HT-29 (cell line): ENCODE data around the gene CIAO3. TPM values are rescaled to one million over a fixed set of nuclear protein-coding genes. Genes with fewer than 3 reads are reported as not detected.
A peak's percentile ranks its signal among the peaks of the same experiment; 100 is the strongest.
"Not testable (repeated sequence)": the region's sequence is repeated elsewhere in the genome, so short reads cannot be mapped to it uniquely, and the experiment has no call there.

ENCODE experiments used
- DNase-seq: peaks from one replicate; pipeline ENCODE4 v3.0.0-alpha.2; 2015; ENCODE audit warnings: low spot score
- total RNA-seq: library from RNA; depleted of rRNA; stranded (reverse); fragments of >200 nt; shearing (Covaris generic); gene quantifications from 2 replicates; pipeline ENCODE4 v1.2.3, GENCODE V29; 2014

Gene CIAO3
- total RNA-seq, 1 experiment from 2014 or later = 80.0 TPM

DNA sequence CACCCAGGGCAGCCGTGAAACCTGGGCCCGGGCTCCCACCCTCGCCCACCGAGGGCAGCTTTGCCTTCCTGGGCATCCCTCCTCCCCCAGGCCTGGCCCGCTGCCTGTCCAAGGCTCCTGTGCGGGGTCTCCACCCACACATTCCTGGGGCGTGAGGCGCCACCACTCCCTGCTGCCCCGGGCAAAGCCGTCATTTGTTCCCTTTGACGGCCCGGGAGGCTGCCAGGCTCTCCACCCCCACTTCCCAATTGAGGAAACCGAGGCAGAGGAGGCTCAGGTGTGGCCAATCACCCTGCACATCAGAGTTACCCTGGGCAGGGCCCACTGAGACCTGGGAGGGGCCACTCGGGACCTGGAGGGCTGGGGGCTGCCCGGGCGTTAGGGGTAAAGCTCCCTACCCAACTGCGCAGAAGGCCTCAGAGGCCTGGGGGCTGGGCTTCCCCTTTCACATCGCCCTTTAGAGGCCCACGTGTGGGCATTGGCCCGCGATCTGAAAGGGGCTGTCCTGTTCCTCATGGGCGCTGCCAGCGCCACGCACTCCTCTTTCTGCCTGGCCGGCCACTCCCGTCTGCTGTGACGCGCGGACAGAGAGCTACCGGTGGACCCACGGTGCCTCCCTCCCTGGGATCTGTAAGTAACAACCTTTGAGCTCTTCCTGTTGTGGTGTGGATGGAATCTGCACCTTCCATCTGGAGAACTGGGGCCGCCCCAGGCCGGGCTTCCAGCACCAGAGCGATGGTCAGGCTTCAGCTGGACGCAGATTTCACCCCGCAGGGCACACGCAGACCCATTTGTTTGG is 19.9 kb upstream of the CIAO3 start, which contains the start of gene MSLN:
MSLN (plus strand) TSS at position 190 of the 799 bp plus-strand sequence. CDS start 1,947 bp downstream, outside the sequence.
- no peak for DNase-seq

DNA sequence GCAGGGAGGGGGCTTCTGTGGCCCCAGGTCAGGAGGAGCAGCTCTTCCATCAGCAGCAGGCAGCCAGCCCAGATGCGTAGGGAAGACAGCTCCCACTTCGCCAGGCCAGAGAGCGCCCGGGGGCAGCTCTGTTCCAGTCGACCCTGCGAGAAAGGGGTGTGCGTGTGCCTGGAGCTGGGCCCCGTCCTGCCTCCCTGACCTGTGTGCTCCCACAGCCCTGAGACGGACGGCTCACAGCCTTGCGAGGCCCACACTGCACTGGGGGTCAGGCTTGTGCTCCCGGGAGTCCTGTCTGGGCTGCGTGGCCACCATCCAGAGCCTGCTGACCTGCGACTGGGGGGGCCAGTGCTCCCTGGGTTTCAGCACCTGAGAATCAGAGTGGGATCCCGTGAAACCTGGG is 19.3 kb upstream of the CIAO3 start:
- DNase-seq = no peak

DNA sequence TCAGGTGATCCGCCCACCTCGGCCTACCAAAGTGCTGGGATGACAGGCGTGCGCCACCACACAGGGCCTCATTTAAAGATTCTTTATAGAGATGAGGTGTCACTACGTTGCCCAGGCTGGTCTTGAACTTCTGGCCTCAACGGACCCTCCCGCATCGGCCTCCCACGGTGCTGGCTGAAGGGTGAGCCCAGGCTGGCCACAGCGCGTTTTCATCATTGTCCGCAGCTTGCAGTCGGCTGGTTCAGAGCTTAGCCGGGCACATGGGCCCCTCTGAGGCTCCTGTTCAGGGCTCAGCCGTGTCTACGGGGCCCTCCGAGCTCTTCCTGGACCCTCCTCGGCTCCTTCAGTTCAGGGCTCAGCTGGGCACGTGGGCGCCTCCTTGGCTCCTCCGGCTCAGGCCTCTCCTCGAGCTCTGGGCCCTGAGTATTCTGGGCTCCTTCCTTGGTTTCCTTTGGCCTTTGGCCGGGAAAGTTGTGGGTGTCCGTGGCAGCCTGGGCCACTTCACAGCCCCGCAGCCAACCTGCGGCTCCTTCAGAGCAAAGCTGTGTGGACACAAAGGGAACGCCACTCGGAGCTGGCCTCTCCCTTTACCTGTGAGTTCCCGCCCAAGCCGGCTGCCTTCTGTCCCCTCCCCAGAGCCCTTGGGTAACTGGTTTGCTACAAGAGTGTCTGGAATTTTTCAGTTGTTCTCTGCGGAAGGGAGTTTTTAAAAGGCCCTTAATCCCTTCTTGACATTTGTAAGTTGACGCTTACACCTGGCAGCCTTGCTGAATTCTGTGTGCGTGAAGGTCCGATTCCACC is 18.5 kb upstream of the CIAO3 start:
- DNase-seq = peak; percentile 56

DNA sequence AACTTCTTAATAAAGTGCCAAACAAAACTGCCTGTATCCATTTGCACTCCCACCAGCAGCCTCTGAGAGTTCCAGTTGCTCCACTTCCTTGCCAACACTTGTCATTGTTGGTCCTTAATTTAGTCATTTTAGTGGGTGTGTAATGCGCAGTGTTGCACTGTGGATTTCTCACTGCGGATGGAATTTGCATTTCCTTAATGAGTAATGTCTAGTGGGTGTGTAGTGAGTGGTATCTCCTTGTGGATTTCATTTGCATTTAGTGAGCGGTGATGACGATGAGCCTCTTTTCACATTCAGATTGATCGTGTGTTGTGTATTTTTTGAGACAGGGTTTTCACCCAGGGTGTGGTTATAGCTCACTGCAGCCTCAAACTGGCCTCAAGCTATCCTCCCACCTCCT is 15.6 kb upstream of the CIAO3 start:
- no peak for DNase-seq

DNA sequence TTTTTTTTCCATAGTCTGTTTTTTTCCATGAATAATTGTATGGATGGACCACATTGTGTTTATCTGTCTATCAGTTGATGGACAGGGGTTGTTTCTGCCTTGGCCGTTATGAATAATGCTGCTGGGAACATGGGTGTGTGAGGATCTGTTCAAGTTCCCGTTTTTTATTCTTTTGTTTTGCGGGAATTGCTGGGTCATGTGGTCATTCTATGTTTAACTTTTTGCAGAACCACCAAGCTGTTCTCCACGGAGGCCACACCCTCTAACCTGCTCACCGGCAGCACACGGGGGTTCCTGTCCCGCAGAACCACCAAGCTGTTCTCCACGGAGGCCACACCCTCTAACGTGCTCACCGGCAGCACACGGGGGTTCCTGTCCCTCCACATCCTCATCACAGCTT is 13.9 kb upstream of the CIAO3 start:
- DNase-seq = no peak

DNA sequence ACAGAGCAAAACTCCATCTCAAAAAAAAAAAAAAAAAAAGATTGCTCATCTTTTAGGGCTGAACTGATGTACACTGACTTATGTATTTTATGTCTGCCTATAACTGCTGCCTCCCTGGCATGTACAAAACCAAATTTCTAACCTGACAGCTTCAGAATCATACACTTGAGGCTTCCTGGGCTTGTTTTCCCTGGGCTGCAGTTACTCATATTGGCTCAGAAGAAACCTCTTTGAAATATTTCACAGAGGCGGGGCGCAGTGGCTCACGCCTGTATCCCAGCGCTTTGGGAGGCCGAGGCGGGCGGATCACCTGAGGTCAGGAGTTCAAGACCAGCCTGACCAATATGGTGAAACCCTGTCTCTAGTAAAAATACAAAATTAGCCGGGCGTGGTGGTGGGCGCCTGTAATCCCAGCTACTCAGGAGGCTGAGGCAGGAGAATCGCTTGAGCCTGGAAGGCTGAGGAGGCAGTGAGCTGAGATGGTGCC is 13.4 kb upstream of the CIAO3 start:
- DNase-seq = not testable (repeated sequence)

DNA sequence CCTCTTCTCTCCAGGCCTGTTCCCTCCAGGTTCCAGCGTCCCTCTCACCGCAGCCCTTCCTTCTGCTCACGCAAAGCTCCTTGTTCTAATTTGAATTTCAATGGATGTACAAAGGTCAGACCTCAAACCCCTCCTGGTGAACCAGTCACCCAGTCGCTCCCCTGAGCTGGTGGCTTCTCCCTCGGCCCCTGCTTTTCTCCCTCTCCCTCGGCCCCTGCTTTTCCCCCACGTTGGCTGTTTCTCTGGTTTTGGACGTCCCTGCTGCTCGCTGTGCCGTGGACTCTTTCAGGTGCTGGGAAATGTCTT is 11.2 kb upstream of the CIAO3 start:
- DNase-seq = no peak

DNA sequence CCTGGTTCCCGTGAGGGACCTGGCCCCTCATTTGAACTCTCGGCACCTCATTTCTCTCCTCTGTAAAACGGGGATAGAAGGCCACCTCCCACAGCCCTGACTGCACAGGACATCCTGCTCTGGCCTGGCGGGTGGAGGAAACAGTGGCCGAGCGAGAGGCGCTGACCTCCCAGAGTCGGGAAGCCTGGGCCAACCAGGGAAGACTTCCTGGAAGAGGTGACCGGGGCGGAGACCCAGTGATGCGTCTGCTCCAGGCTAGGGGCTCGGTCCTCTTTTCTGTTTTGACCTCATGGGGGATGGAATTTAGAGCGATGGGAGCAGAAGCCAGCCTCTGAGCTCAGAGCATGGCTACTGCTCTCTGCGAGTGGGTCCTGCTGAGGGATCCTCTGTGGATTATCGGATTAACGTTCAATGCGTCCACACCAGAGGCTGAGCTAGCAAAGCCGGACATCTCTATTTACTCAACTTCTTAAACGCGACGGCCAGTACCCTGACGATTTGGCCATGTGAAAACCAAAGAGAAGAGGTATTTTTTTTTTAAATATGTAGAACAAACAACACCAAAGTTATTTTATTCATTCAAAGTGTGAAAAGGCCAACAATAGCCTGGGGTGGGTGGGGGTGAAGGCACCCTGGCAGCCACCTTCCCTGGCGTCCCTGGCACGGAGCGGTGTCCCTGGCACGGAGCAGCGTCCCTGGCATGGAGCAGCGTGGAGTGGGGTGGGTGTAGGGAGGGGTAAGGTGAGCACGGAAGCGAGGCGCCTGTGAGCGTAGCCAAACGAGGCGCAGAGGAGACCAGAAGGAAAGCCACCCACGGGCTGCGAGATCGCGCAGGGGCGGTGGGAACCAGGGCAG is 10.6 kb upstream of the CIAO3 start:
- DNase-seq = no peak

DNA sequence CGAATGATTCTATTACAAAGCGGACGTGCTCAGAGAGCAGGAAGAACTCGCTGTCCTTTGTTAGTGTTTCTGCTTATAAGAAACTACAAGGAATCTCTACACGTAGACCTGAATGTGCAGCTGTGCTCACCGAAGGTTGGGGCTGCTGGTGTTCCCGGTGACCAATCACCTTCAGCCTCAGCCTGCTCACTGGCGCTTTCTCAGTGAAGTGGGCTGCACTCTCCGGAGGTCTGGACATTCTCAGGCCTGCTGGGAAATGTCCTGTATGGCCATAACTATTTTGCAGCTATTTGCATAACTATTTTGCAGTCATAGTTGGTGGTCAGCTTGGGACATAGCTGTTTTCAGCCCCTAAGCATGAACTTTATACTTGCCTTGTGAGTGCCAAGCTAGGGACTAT is 9.7 kb upstream of the CIAO3 start:
- DNase-seq = no peak

DNA sequence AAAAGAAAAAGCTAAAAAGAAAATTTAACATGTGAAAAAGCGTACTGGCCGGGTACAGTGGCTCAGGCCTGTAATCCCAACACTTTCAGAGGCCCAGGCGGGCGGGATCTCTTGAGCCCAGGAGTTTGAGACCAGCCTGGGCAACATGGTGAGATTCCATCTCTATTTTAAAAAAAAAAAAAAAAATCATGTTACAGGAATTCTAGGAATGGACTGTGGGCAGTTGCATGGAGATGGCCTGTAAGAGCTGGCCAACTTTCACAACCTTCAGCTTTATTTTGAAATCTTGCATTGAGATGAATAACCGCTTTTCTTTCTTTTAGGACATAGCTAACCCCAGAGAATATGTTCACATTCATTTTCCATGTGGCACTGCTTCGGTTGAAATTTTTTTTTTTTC is 8.2 kb upstream of the CIAO3 start:
- DNase-seq = no peak

DNA sequence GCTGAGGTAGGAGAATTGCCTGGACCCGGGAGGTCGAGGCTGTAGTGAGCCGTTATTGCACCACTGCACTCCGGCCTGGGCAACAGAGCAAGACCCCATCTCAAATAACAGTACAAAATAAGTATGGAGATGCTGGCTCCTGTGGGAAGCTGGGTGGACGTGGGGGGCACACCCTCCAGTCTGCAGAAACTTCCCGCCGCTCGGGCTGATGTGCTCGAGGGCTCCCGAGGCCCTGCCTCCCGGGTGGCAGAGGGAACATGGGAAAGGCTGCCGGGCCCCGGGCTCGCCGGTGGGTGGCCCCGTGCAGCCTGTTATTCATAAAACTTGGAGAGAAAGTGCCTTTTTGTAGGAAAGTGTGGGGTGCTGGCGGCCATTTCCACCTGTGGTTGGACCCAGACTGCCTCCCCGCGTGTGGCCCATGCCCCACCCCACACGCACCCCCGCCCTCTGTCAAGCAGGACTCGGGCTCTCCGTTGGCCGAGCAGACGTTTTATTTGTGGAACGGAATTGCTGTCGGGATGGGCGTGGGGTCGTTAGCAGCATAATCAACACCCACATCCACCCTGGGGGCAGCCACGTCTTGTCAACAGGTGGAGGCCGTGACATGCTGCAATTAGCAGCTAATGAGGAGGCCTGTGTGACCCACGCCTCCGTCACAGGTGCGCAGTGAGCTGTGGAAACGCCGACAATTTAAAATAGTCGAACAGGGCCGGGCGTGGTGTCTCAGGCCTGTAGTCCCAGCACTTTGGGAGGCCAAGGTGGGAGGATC is 7.4 kb upstream of the CIAO3 start:
- no peak for DNase-seq

DNA sequence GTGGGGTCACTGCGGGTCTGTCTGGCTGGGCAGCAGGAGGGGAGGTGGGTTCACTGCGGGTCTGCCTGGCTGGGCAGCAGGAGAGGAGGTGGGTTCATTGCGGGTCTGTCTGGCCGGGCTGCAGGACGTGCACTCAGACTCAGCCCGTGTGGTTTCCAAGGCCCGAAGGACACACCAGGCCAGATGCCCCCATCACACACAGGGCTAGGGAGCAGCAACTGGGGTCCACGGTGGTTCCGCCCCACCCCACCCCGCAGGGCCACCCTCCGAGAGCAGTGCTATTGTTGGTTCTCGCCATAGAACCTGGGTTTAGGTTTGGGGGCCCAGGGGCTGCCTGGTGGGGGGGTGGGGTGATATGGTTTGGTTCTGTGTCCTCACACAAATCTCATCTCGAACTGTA is 5.8 kb upstream of the CIAO3 start:
- no peak for DNase-seq

DNA sequence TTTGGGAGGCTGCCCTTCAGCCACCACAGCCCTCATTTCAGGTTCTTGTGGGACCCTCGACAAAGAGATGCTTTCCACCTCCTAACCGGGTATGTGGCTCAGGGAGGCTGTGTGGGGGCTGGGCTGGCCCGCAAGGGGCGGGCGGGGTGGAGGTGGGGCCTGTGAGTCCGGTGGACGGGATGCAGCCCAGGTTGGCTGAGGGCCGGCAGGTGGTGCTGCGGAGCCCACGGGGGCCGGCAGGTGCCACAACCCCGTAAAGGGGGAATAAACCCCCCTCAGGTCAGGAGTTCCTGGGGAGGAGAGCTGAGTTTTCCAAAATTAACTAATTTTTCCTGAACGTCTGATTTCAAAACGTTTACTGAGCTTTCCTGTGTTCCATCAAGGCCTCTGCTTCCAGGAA is 4.9 kb upstream of the CIAO3 start:
- DNase-seq = peak; percentile 53

DNA sequence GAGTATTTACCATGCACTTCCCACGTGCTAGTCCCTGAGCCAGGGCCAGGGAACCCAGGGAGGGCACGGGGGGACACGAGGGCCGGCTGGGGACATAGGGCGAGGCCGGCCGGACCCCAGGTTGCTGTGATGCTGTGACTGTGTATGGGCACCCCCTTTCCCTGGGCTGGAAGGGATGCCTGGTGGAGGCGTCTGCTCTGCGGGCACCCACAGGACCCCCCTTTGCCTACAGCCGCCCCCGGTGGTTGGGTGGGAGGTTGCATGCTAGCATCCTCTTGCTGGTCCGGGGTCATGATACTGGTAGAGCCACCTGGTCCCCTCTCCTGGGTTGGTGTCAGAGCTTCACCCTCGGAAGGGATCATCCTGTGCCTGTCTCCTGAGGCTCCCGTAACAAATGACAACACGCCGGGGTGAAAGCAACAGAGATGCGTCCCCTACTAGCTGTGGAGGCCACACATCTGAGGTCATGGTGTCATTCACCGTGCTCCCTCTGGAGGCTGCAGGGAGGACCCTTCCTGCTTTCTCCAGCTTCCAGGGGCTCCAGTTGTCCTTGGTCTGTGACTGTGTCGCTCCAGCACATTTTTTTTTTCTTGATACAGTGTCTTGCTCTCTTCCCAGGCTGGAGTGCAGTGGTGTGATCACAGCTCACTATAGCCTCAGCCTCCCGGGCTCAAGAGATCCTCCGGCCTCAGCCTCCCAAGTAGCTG is 3.1 kb upstream of the CIAO3 start:
- no peak for DNase-seq

DNA sequence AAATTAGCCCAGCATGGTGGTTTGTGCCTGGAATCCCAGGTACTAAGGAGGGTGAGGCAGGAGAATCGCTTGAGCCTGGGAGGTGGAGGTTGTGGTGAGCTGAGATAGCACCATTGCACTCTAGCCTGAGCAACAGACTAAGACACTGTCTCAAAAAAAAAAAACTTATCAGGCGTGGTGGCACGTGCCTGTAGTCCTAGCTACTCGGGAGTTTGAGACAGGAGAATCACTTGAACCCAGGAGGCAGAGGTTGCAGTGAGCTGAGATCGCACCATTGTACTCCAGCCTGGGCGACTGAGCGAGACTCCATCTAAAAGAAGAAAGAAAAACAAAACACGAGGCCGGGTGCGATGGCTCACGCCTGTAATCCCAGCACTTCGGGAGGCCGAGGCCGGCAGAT is 2.1 kb upstream of the CIAO3 start:
- DNase-seq = not testable (repeated sequence)

DNA sequence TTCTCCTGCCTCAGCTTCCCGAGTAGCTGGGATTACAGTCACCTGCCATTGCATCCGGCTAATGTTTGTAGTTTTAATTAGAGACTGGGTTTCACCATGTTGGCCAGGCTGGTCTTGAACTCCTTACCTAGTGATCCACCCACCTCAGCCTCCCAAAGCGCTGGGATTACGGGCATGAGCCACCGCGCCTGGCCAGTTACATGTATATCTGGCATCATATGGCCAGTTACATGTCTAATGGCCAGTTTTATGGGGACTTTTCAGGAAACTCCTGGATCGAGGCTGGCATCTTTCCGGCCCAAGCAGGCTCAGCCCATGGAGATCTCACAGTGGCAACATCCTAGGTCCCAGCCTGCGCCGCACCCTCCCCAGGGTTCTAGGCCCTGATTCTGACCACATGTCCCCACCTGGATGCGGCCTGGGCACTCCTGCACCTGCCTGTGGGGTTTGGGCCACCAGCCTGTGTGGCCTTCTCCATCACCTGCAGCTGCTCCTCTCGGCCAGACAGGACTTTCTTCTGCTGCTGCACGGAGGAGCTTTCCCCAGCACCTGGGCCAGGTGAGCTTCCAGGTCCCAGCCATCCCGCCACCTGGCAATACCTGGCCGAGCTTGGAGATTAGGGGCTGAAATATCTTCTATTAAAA is 1.3 kb upstream of the CIAO3 start:
- no peak for DNase-seq

DNA sequence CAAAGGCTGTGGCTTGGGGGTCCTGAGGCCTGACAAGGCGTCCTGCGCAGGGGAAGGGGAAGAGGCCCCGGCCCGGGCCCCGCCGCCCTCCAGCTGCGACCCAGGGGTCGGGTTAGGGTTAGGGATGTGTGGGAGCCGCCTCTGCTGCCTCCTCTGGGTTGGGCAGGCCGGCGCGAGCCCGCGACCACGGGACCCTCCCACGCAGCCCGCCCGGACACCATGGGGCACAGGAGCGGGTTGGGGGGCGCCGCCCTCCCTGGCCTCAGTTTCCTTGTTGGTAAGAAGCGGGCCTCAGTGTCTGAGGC is 386 bp downstream of the CIAO3 start:
- DNase-seq = no peak

DNA sequence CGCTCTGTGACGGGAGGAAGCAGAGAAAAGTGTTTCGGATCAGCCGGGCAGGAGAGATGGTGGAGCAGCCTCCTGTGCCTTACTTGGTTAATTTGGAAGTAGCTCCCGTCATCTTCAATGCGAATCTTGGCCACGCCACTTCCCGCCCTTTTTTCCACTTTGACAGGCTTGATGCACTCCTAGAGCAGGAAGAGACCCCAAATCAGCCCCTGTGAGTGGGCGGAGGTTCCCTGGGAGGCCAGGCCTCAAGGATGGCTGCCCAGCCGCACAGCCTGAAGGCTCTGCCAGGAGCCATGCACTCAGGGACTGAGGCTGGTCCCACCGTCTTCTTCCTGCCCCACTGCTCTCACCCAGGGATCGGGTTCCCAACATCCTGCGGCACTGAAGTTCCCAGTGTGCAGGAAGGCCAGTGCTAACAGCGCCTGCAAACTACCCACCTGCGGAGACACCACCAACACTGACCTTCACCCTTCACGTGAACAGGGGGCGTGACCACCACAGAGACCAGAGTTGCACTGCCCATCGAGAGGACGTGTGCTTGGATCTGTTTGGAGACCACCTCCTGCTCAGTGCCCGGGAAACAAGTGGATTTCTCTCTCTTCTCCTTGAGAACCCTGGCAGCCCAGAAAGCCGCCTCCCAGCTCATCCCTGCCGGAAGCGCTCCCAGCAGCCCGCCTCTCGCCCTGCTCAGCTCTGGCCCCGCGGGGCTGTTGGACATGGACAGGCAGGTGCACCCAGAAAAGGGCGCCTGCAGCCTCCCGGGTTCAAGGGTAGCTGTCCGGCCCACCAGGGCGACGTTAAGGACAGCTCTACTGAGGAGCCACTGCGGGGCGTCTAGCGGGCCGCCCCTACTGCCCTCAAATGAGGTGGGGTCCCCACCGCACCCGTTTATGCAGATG is 988 bp downstream of the CIAO3 start:
- DNase-seq = no peak

DNA sequence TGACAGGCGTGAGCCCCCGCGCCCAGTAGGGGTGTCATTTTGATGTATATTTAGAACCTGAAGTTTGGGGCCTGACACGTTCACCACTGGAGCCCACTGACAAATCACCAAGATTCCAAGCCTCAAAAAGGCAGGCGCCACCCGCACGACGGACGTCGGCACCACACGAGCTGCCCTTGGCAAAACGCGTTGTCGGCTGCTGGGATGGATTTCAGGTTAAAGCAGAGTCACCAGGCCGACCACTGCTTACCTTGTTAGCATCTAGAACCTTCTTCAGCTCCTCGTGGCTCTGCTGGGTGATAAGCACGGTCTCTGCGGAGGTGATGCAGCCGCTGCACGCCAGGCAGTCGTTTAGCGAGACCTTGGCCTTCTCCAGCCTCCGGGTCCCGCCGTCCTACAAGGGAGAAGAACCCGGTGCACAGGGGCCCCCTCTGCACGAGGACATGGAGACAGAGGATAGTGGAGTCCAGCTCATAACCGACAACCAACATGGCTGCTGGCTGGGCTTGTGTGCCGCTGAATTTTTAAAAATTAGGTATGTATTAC is 3.8 kb downstream of the CIAO3 start:
- DNase-seq = no peak
